RWPE1 (cell line): ENCODE measurements around the gene TRIM15.
A peak's percentile ranks its signal among the peaks of the same experiment; 100 is the strongest.
"Not testable (repeated sequence)": the region's sequence is repeated elsewhere in the genome, so short reads cannot be mapped to it uniquely, and the experiment has no call there.

ENCODE experiments used
- CTCF ChIA-PET: fragments of 350-600 bp; sonication (Branson Sonifier 250); formaldehyde crosslinking; extraction: SDS; loops from one replicate; lab custom pipeline; 2021; lab: Yijun Ruan, JAX
- POLR2A ChIA-PET: fragments of 400-600 bp; formaldehyde crosslinking; extraction: SDS; loops from one replicate; lab custom pipeline; 2020; ENCODE audit warnings: antibody characterized with exemption; ENCODE audit not compliant: low non-redundant PET; lab: Yijun Ruan, JAX
- DNase-seq: peaks from one replicate; pipeline ENCODE4 v3.0.0; 2012; ENCODE audit warnings: low spot score
- H3K27ac ChIP-seq: fragments of 450-650 bp; 2 replicates; pipeline ENCODE4 v1.5.1; 2017
- TF ChIP-seq, protein P1 (sequence below): fragments of 450-650 bp; conservative IDR thresholded peaks from 2 replicates; pipeline ENCODE4 v1.5.1; 2017; ENCODE audit warnings: low read depth, mild to moderate bottlenecking

Gene TRIM15

DNA sequence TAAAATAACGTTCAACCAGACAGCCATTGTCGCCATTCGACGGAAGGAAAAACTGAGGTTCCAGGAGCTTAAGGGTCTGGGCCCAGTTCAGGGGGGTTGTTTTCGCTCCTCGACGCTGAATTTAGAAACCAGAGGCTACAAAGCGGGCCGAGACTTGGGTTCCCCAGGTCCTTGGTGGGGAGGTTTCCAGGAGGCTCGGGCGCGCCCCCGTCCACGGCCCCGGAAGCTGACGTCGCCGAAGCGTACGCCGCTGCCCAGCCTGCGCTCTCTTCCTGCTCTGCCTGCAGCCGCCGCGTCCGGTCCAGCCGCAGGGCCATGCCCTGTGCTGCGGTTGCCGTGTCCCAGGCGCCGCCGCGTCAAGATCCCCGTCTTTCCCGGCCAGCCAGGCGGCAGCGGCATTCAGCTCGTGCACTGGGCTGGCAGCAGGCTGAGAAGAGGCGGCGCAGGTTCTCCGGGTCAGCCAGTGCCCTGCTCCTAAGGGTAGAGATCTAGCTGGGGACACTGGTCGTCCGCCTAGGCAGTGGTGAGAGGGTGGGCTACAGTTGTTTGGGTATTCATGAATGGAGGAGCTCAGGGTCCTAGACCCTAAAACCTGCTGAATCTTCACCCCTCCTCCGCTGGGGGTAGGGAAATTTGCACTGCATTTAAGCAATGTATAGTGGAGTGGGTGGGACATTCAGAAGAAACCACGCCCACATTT, 50.8 kb downstream of the TRIM15 start:
- POLR2A ChIA-PET = no interaction called here
- CTCF ChIA-PET = interaction anchor here (0.6 to 0.7 kb wide), 3 partner anchors 20 to 356 kb away, joined by 3 read pairs; no protein-coding TSS in a partner anchor
- TF ChIP-seq, protein P1, sequence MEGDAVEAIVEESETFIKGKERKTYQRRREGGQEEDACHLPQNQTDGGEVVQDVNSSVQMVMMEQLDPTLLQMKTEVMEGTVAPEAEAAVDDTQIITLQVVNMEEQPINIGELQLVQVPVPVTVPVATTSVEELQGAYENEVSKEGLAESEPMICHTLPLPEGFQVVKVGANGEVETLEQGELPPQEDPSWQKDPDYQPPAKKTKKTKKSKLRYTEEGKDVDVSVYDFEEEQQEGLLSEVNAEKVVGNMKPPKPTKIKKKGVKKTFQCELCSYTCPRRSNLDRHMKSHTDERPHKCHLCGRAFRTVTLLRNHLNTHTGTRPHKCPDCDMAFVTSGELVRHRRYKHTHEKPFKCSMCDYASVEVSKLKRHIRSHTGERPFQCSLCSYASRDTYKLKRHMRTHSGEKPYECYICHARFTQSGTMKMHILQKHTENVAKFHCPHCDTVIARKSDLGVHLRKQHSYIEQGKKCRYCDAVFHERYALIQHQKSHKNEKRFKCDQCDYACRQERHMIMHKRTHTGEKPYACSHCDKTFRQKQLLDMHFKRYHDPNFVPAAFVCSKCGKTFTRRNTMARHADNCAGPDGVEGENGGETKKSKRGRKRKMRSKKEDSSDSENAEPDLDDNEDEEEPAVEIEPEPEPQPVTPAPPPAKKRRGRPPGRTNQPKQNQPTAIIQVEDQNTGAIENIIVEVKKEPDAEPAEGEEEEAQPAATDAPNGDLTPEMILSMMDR = no peak
- DNase-seq = peak; percentile 54
- H3K27ac ChIP-seq = peak overlapping the region; percentile 92

DNA sequence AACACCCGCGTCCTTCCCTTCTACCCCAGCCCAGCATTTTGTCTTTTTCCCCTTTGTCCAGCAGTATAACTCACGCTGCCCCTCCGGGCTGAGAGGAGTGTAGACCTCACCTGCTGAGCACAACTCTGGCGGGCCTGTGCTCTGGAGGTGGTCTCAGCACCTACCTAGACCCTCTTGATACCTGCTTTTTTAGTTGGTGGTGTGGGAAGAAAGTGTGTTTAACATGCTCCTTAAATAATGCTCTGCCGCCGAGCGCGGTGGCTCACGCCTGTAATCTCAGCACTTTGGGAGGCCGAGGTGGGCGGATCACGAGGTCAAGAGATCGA, 51.3 kb downstream of the TRIM15 start:
- POLR2A ChIA-PET = no interaction called here
- no peak for DNase-seq
- CTCF ChIA-PET = interaction anchor here (0.6 kb wide), 1 partner anchor 356 kb away, joined by 3 read pairs; no protein-coding TSS in a partner anchor
- TF ChIP-seq, protein P1 = no peak
- peak overlapping the region; percentile 92 for H3K27ac ChIP-seq

DNA sequence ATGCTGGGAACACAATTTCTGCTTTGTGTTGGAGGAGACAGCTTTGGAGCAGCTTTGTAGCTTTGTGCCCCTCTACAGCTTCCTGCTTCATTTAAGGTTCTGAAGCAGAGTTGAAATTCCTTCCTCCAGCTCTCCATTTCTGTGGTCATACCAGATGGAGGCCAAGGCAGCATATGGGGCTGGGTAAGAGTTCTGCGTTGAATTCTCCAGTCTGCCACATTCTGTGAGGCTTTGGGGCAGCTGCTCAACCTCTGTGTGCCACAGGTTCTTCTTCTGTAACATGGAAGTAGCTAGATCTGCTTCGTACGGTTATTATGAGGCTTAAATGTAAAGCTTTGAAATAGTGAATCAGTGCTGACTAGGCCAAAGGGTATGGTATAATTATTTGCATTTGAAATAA, 52.8 kb downstream of the TRIM15 start:
- POLR2A ChIA-PET = no interaction called here
- no peak overlapping the region for H3K27ac ChIP-seq

DNA sequence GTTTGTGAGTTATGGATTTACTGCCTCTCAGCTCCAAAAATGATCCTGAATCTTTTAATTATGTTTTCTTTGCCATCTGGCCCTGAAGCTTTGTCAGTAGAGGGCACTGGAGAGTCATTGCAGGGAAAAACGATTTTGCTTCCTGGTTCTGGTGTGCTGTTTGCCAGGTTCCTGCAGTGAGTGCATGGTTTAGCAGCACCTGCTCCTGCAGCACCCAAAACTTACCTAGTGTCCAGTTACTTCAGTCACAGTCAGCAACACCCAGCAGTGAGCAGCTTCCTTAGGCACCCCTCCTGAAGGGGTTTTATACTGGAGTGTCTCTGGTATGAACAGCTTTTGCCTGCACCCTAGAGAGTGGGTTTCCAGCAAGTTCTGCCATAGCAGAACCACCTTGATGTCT, 55.9 kb downstream of the TRIM15 start:
- DNase-seq = peak; percentile 29
- TF ChIP-seq, protein P1 = peak; percentile 86
- ChIA-PET POLR2A (no interaction called here), CTCF (interaction anchor here (0.6 to 1.3 kb wide), 17 partner anchors 9 to 1368 kb away, joined by 3 to 8 read pairs (median 3); partner anchors contain the start of gene TRIM39)
- no peak overlapping the region for H3K27ac ChIP-seq

More for the DNA sequence above, 52.8 kb downstream of the TRIM15 start:
- TF ChIP-seq, protein P1 = no peak
- CTCF ChIA-PET = interaction anchor here (0.8 to 1.5 kb wide), 2 partner anchors 83 to 181 kb away, joined by 4 to 5 read pairs; no protein-coding TSS in a partner anchor
- no peak for DNase-seq

DNA sequence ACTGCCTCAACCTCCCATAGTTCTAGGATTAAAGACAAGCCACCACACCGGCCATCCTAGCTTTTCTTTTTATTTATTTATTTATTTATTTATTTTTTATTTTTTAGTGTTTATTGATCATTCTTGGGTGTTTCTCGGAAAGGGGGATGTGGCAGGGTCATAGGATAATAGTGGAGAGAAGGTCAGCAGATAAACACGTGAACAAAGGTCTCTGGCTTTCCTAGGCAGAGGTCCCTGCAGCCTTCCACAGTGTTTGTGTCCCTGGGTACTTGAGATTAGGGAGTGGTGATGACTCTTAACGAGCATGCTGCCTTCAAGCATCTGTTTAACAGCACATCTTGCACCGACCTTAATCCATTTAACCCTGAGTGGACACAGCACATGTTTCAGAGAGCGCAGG, 58.0 kb downstream of the TRIM15 start:
- H3K27ac ChIP-seq, DNase-seq, CTCF ChIA-PET, POLR2A ChIA-PET: not testable (repeated sequence)

DNA sequence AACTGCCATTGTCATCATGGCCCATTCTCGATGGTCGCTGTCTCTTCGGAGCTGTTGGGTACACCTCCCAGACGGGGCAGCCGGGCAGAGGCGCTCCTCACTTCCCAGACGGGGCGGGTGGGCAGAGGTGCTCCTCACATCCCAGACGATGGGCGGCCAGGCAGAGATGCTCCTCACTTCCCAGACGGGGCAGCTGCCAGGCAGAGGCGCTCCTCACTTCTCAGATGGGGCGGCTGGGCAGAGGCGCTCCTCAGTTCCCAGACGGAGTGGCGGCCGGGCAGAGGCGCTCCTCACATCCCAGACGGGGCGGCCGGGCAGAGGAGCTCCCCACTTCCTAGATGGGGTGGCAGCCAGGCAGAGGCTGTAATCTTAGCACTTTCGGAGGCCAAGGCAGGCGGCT, 58.6 kb downstream of the TRIM15 start:
- CTCF ChIA-PET, POLR2A ChIA-PET, DNase-seq, H3K27ac ChIP-seq: not testable (repeated sequence)
